Measurements from ENCODE around the gene GNB4.
A peak's percentile ranks its signal among the peaks of the same experiment; 100 is the strongest.

GNB4 gene

DNA sequence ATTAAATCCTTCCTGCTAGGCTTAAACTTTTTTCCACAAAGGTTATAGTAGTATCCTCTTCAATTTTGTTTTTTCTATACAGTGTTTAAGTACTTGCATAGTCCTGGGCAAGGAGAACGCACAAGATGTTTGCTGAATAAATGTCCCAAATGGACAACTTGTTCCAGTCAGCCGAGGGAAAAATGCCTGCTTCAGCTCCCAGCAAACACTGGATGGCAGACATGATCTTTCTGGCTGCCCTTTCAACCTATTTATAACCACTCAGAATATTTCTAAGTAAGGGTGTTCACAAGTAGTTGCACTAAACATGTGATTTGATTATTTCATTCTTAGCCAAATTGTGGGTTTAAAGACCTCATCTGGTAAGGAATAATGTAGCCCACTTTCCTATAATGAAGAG lies 29.8 kb downstream of the GNB4 start:
- H3K4me3 ChIP-seq (ENCODE audit: low read depth, low read length): no peak overlapping the region
- no peak overlapping the region for H2AFZ ChIP-seq
- no peaks in the 10 kb centered on the region for H3K27me3 ChIP-seq (ENCODE audit: control insufficient read depth, insufficient read depth, low read length)
- no peaks in the 10 kb centered on the region for H3K79me2 ChIP-seq
- TF ChIP-seq, protein P1, sequence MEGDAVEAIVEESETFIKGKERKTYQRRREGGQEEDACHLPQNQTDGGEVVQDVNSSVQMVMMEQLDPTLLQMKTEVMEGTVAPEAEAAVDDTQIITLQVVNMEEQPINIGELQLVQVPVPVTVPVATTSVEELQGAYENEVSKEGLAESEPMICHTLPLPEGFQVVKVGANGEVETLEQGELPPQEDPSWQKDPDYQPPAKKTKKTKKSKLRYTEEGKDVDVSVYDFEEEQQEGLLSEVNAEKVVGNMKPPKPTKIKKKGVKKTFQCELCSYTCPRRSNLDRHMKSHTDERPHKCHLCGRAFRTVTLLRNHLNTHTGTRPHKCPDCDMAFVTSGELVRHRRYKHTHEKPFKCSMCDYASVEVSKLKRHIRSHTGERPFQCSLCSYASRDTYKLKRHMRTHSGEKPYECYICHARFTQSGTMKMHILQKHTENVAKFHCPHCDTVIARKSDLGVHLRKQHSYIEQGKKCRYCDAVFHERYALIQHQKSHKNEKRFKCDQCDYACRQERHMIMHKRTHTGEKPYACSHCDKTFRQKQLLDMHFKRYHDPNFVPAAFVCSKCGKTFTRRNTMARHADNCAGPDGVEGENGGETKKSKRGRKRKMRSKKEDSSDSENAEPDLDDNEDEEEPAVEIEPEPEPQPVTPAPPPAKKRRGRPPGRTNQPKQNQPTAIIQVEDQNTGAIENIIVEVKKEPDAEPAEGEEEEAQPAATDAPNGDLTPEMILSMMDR (IDR thresholded peaks at IDR 0.05): peak; percentile 9
- H3K36me3 ChIP-seq (ENCODE audit: control insufficient read depth, insufficient read depth, low read length): no peaks in the 10 kb centered on the region
- no peaks in the 10 kb centered on the region for H3K4me1 ChIP-seq
- H3K9me3 ChIP-seq (ENCODE audit: control insufficient read depth, low read length): no peaks in the 10 kb centered on the region
- no peak overlapping the region for H3K9ac ChIP-seq
- no peak overlapping the region for H3K4me2 ChIP-seq (ENCODE audit: low read length)
- no peak overlapping the region for H3K27ac ChIP-seq

DNA sequence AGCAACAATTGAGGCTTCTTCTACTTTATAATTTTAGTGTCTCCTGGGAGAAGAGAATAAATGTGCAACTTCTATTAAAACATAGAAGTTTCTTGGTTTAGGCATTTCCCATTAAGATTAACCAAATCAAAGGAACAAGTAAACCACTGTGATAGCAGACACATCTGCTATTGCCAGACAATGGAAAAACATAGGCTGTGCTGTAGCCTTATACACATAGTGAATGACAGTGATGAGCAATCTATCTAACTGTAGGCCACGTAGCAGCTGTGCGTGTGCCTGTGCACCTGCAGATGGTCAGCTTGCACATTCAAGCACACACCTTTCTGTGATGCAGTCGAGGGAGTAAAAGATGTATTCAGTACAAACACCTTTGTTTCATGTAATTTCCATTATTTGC lies 32.7 kb downstream of the GNB4 start:
- Histone ChIP-seq H3K9ac (no peak overlapping the region), H3K4me2 (ENCODE audit: low read length) (no peak overlapping the region), H3K79me2 (no peaks in the 10 kb centered on the region), H3K27me3 (ENCODE audit: control insufficient read depth, insufficient read depth, low read length) (no peaks in the 10 kb centered on the region), H3K4me3 (ENCODE audit: low read depth, low read length) (no peak overlapping the region), H3K36me3 (ENCODE audit: control insufficient read depth, insufficient read depth, low read length) (no peaks in the 10 kb centered on the region), H3K4me1 (no peaks in the 10 kb centered on the region), H2AFZ (no peak overlapping the region), H3K9me3 (ENCODE audit: control insufficient read depth, low read length) (no peaks in the 10 kb centered on the region), H3K27ac (no peak overlapping the region)
- TF ChIP-seq, protein P1 (IDR thresholded peaks at IDR 0.05): no peak

DNA sequence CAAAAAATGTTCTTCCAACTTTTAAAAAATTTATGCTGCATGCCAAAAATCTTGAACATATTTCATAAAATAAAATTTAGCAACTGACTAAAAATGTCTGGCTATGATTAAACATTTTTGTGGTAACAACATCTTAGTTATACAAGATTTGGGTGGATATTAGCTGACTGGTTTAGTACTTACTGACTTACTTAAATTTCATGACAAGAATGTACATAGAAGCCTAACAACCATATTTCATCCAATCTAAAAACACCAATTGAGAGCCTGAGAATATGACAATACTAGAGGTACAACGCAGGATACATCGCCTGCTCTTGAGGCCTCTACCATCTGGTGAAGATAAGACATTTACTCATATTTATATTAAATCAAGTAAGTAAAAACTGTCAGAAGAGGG lies 34.6 kb downstream of the GNB4 start:
- no peaks in the 10 kb centered on the region for H3K36me3 ChIP-seq (ENCODE audit: control insufficient read depth, insufficient read depth, low read length)
- TF ChIP-seq, protein P1 (IDR thresholded peaks at IDR 0.05): no peak
- H2AFZ ChIP-seq: no peak overlapping the region
- H3K79me2 ChIP-seq: no peaks in the 10 kb centered on the region
- H3K9ac ChIP-seq: no peak overlapping the region
- H3K4me2 ChIP-seq (ENCODE audit: low read length): no peak overlapping the region
- H3K27me3 ChIP-seq (ENCODE audit: control insufficient read depth, insufficient read depth, low read length): no peaks in the 10 kb centered on the region
- no peaks in the 10 kb centered on the region for H3K9me3 ChIP-seq (ENCODE audit: control insufficient read depth, low read length)
- no peak overlapping the region for H3K27ac ChIP-seq
- H3K4me1 ChIP-seq: no peaks in the 10 kb centered on the region
- H3K4me3 ChIP-seq (ENCODE audit: low read depth, low read length): no peak overlapping the region

DNA sequence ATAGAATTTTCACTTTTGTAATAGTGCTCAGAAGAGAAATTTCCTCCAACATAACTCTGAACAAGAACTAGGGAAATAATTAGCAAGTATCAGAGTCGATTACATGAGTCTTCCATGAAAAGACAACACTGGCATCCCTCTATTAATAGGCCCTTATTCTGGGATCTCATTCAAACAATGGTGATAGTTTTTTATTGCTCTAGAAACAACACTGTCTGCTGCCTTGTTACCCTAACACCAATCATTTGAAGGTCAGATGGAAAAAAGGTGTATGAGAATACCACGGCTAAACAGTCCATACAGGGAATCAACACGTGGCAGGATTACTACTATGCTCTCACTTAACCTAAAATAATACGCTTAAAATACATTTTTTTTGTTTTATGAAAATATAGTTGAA lies 35.9 kb downstream of the GNB4 start:
- Histone ChIP-seq H3K27ac (no peak overlapping the region), H3K4me2 (ENCODE audit: low read length) (no peak overlapping the region), H3K9ac (no peak overlapping the region), H3K79me2 (no peaks in the 10 kb centered on the region), H3K9me3 (ENCODE audit: control insufficient read depth, low read length) (no peaks in the 10 kb centered on the region), H3K36me3 (ENCODE audit: control insufficient read depth, insufficient read depth, low read length) (no peaks in the 10 kb centered on the region), H3K4me1 (no peaks in the 10 kb centered on the region), H3K27me3 (ENCODE audit: control insufficient read depth, insufficient read depth, low read length) (no peaks in the 10 kb centered on the region), H3K4me3 (ENCODE audit: low read depth, low read length) (no peak overlapping the region), H2AFZ (no peak overlapping the region)
- TF ChIP-seq, protein P1 (IDR thresholded peaks at IDR 0.05): no peak

DNA sequence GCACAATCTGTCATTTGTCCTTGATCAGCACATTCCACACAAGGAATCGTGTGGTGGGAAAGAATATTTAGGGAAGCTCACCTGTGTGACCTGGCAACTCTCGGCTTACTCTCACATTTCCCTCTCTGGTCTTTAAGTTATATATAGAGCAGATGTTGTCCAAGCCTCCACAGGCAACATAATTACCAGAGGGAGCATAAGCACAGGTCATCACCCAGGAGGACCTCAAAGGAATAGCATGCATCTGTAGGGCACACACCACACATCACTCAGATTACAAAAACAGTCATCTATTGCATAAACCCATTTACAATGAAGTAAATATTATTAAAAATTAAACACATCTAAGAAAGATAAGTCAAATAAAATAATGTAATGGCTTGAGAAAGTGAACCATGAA lies 36.5 kb downstream of the GNB4 start:
- H3K9me3 ChIP-seq (ENCODE audit: control insufficient read depth, low read length): no peaks in the 10 kb centered on the region
- H3K9ac ChIP-seq: no peak overlapping the region
- H3K4me3 ChIP-seq (ENCODE audit: low read depth, low read length): no peak overlapping the region
- H3K36me3 ChIP-seq (ENCODE audit: control insufficient read depth, insufficient read depth, low read length): no peaks in the 10 kb centered on the region
- TF ChIP-seq, protein P1 (IDR thresholded peaks at IDR 0.05): no peak
- H3K4me2 ChIP-seq (ENCODE audit: low read length): no peak overlapping the region
- no peak overlapping the region for H3K27ac ChIP-seq
- H2AFZ ChIP-seq: no peak overlapping the region
- H3K79me2 ChIP-seq: no peaks in the 10 kb centered on the region
- no peaks in the 10 kb centered on the region for H3K4me1 ChIP-seq
- H3K27me3 ChIP-seq (ENCODE audit: control insufficient read depth, insufficient read depth, low read length): no peaks in the 10 kb centered on the region
